GM04504 (cell line): ENCODE measurements around the gene IGF1R.

ENCODE experiments used
- DNase-seq: peaks from one replicate; pipeline ENCODE4 v3.0.0-alpha.2; 2012; ENCODE audit warnings: low read depth

IGF1R gene

GRCh38 chr15:98858610-98859023 lies 210.3 kb downstream of the IGF1R start:
- DNase-seq, result no peak

- DNase-seq, result no peak
These were observed 210.8 kb downstream of the IGF1R start for GRCh38 chr15:98859149-98859548.

GRCh38 chr15:98860281-98861041 lies 212.1 kb downstream of the IGF1R start:
- DNase-seq, result no peak

- no peak for DNase-seq
These were observed 212.8 kb downstream of the IGF1R start for GRCh38 chr15:98861188-98861587.

GRCh38 chr15:98863983-98864382 lies 215.6 kb downstream of the IGF1R start:
- DNase-seq, result no peak

- DNase-seq, result no peak
These were observed 217.3 kb downstream of the IGF1R start for GRCh38 chr15:98865397-98866339.

- DNase-seq, result no peak
These were observed 218.2 kb downstream of the IGF1R start for GRCh38 chr15:98866511-98866910.

- no peak for DNase-seq
These were observed 220.2 kb downstream of the IGF1R start for GRCh38 chr15:98868564-98868963.

GRCh38 chr15:98870788-98871187 lies 222.4 kb downstream of the IGF1R start:
- DNase-seq, result no peak

- no peak for DNase-seq
These were observed 224.4 kb downstream of the IGF1R start for GRCh38 chr15:98872774-98873173.

GRCh38 chr15:98873441-98874218 lies 225.3 kb downstream of the IGF1R start:
- DNase-seq, result no peak

- no peak for DNase-seq
These were observed 226.0 kb downstream of the IGF1R start for GRCh38 chr15:98874370-98874769.

- DNase-seq, result no peak
These were observed 226.4 kb downstream of the IGF1R start for GRCh38 chr15:98874773-98875172.

- DNase-seq, result no peak
These were observed 227.0 kb downstream of the IGF1R start for GRCh38 chr15:98875309-98875708.

- no peak for DNase-seq
These were observed 228.4 kb downstream of the IGF1R start for GRCh38 chr15:98876451-98877369.

GRCh38 chr15:98878172-98878571 lies 229.8 kb downstream of the IGF1R start:
- DNase-seq, result no peak

GRCh38 chr15:98878862-98879261 lies 230.5 kb downstream of the IGF1R start:
- DNase-seq, result no peak

- DNase-seq, result no peak
These were observed 233.5 kb downstream of the IGF1R start for GRCh38 chr15:98881526-98882520.

GRCh38 chr15:98883478-98883877 lies 235.1 kb downstream of the IGF1R start:
- no peak for DNase-seq

GRCh38 chr15:98884894-98885293 lies 236.6 kb downstream of the IGF1R start:
- no peak for DNase-seq
